PFSK-1 (cell line): ENCODE measurements around the gene CCNB1.

Experiments used
- FOXP2 ChIP-seq: optimal IDR thresholded peaks from 2 replicates; pipeline ENCODE3; 2011; ENCODE audit warnings: borderline replicate concordance, control low read depth, inconsistent platforms; ENCODE audit not compliant: insufficient read depth; ENCODE audit errors: extremely low read length, extremely low read depth
- POLR2AphosphoS5 ChIP-seq: IDR thresholded peaks from 2 replicates; pipeline ENCODE4 v1.6.1; 2012; ENCODE audit warnings: low read depth, mild to moderate bottlenecking, control low read depth, low read length, moderate library complexity
- REST ChIP-seq, 2 experiments: IDR thresholded peaks; 2 replicates each; pipeline versions ENCODE4 v1.6.1 to v1.8.0; 2011 to 2012; ENCODE audit warnings: low read depth in 2 of 2, low read length in 2 of 2, control low read depth in 1 of 2, inconsistent platforms in 1 of 2, mild to moderate bottlenecking in 1 of 2, moderate library complexity in 1 of 2; ENCODE audit not compliant: insufficient read depth in 1 of 2
- SIN3A ChIP-seq: IDR thresholded peaks from 2 replicates; pipeline ENCODE4 v1.6.1; 2012; ENCODE audit warnings: mild to moderate bottlenecking, low read length, moderate library complexity, borderline replicate concordance; ENCODE audit not compliant: insufficient read depth
- TAF1 ChIP-seq: IDR thresholded peaks from 2 replicates; pipeline ENCODE4 v1.6.1; 2012; ENCODE audit warnings: low read length, control low read depth, borderline replicate concordance; ENCODE audit not compliant: insufficient read depth

The CCNB1 gene

GRCh38 chr5:69167493-69167855, 524 bp downstream of the CCNB1 start:
- no peak for TF ChIP-seq SIN3A
- no peak for TF ChIP-seq FOXP2
- no peak for TF ChIP-seq POLR2AphosphoS5

- no peak for TF ChIP-seq SIN3A
Observed at GRCh38 chr5:69167929-69168328, 979 bp downstream of the CCNB1 start.

- no peak for TF ChIP-seq POLR2AphosphoS5
- no peak for TF ChIP-seq FOXP2
- TF ChIP-seq REST (IDR thresholded peaks at IDR 0.05; ENCODE audit: insufficient read depth in 1 of 2, low read depth in 2 of 2, low read length in 2 of 2), result no peak
- no peak for TF ChIP-seq TAF1
- TF ChIP-seq SIN3A, result no peak
Observed at GRCh38 chr5:69170495-69170894, 3.5 kb downstream of the CCNB1 start.

GRCh38 chr5:69170969-69171368, 4.0 kb downstream of the CCNB1 start:
- no peak for TF ChIP-seq SIN3A
- TF ChIP-seq TAF1, result no peak
- no peak for TF ChIP-seq FOXP2
- no peak for TF ChIP-seq POLR2AphosphoS5
- no peak for TF ChIP-seq REST (IDR thresholded peaks at IDR 0.05; ENCODE audit: insufficient read depth in 1 of 2, low read depth in 2 of 2, low read length in 2 of 2)

- TF ChIP-seq REST (IDR thresholded peaks at IDR 0.05; ENCODE audit: insufficient read depth in 1 of 2, low read depth in 2 of 2, low read length in 2 of 2) (no peak), FOXP2 (no peak), SIN3A (no peak), POLR2AphosphoS5 (no peak), TAF1 (no peak)
Observed at GRCh38 chr5:69184621-69185020, 17.7 kb downstream of the CCNB1 start.

GRCh38 chr5:69187342-69187741, 20.4 kb downstream of the CCNB1 start:
- TF ChIP-seq POLR2AphosphoS5 (no peak), FOXP2 (no peak), SIN3A (no peak), TAF1 (no peak), REST (IDR thresholded peaks at IDR 0.05; ENCODE audit: insufficient read depth in 1 of 2, low read depth in 2 of 2, low read length in 2 of 2) (no peak)
